Upper lobe of right lung (tissue), 1 donor: ENCODE data around the gene CTNNA3. TPM values are rescaled to one million over a fixed set of nuclear protein-coding genes. Genes with fewer than 3 reads are reported as not detected.

Source experiments
- ATAC-seq: fragments of 200-7000 bp; cut with Tn5 transposase; one replicate; pipeline ENCODE4 v1.9.1; 2020; ENCODE audit warnings: mild to moderate bottlenecking, moderate library complexity
- DNase-seq: peaks from one replicate; pipeline ENCODE4 v3.0.0-alpha.2; 2020
- H3K27ac ChIP-seq: fragments of 200-600 bp; one replicate; pipeline ENCODE4 v1.8.0; 2022
- H3K27me3 ChIP-seq: fragments of 200-600 bp; one replicate; pipeline ENCODE4 v1.8.0; 2022; ENCODE audit warnings: mild to moderate bottlenecking
- H3K36me3 ChIP-seq: fragments of 200-600 bp; one replicate; pipeline ENCODE4 v1.8.0; 2022
- H3K4me1 ChIP-seq: fragments of 200-600 bp; one replicate; pipeline ENCODE4 v1.8.0; 2022
- H3K4me3 ChIP-seq: fragments of 200-600 bp; one replicate; pipeline ENCODE4 v1.8.0; 2022; ENCODE audit warnings: mild to moderate bottlenecking
- H3K9me3 ChIP-seq: fragments of 200-600 bp; one replicate; pipeline ENCODE4 v1.8.0; 2022
- CTCF ChIP-seq: fragments of 200-600 bp; IDR thresholded peaks from one replicate; pipeline ENCODE4 v1.8.0; 2022; ENCODE audit warnings: antibody characterized with exemption
- intact Hi-C: fragments of 100-400 bp; cut with DNase I; formaldehyde crosslinking; loops from one replicate; pipeline ENCODE4 v1.11.0; 2022
- total RNA-seq: library from RNA; stranded (reverse); fragmentation: NEBNext Ultra II Directional; extraction: Animal tissue kit (Norgen Biotek cat#: 25700); gene quantifications from one replicate; pipeline ENCODE4 v1.2.1, GENCODE V29; 2021
- donor health status: DM: no; HTN: yes; CAD: no; lungs with severe emphysema.

The CTNNA3 gene
- total RNA-seq, 1 donor from 2014 or later: 0.67 TPM

GRCh38 chr10:67606572-67606971, 89.4 kb downstream of the CTNNA3 start:
- H3K4me3 ChIP-seq: no peak overlapping the region
- no peaks in the 10 kb centered on the region for H3K9me3 ChIP-seq
- no peak for ATAC-seq
- no peaks in the 10 kb centered on the region for H3K36me3 ChIP-seq
- DNase-seq: no peak
- H3K27ac ChIP-seq: no peak overlapping the region
- H3K4me1 ChIP-seq: no peaks in the 10 kb centered on the region
- TF ChIP-seq CTCF: no peak
- H3K27me3 ChIP-seq: no peaks in the 10 kb centered on the region
- intact Hi-C loops: no loop called here

GRCh38 chr10:67603701-67604100, 92.3 kb downstream of the CTNNA3 start:
- Histone ChIP-seq H3K9me3 (no peaks in the 10 kb centered on the region), H3K4me1 (no peaks in the 10 kb centered on the region), H3K4me3 (no peak overlapping the region), H3K27me3 (no peaks in the 10 kb centered on the region), H3K36me3 (no peaks in the 10 kb centered on the region), H3K27ac (no peak overlapping the region)
- ATAC-seq: no peak
- TF ChIP-seq CTCF: no peak
- no peak for DNase-seq
- intact Hi-C loops: no loop called here

GRCh38 chr10:67603086-67603485, 92.9 kb downstream of the CTNNA3 start:
- H3K9me3 ChIP-seq: no peaks in the 10 kb centered on the region
- DNase-seq (no peak), ATAC-seq (no peak)
- H3K27me3 ChIP-seq: no peaks in the 10 kb centered on the region
- no peak for TF ChIP-seq CTCF
- H3K4me1 ChIP-seq: no peaks in the 10 kb centered on the region
- intact Hi-C loops: no loop called here
- H3K27ac ChIP-seq: no peak overlapping the region
- no peak overlapping the region for H3K4me3 ChIP-seq
- H3K36me3 ChIP-seq: no peaks in the 10 kb centered on the region

GRCh38 chr10:67602268-67602950, 93.6 kb downstream of the CTNNA3 start:
- intact Hi-C loops: no loop called here
- H3K27me3 ChIP-seq: no peaks in the 10 kb centered on the region
- TF ChIP-seq CTCF: no peak
- no peaks in the 10 kb centered on the region for H3K9me3 ChIP-seq
- no peaks in the 10 kb centered on the region for H3K4me1 ChIP-seq
- ATAC-seq: no peak
- no peak for DNase-seq
- no peak overlapping the region for H3K4me3 ChIP-seq
- H3K36me3 ChIP-seq: no peaks in the 10 kb centered on the region
- no peak overlapping the region for H3K27ac ChIP-seq

GRCh38 chr10:67599597-67599996, 96.4 kb downstream of the CTNNA3 start:
- intact Hi-C loops: no loop called here
- Histone ChIP-seq H3K9me3 (no peaks in the 10 kb centered on the region), H3K4me3 (no peak overlapping the region), H3K27me3 (no peaks in the 10 kb centered on the region), H3K4me1 (no peaks in the 10 kb centered on the region), H3K27ac (no peak overlapping the region), H3K36me3 (no peaks in the 10 kb centered on the region)
- no peak for ATAC-seq
- no peak for TF ChIP-seq CTCF
- no peak for DNase-seq

GRCh38 chr10:67596641-67597040, 99.4 kb downstream of the CTNNA3 start:
- no peaks in the 10 kb centered on the region for H3K4me1 ChIP-seq
- no peaks in the 10 kb centered on the region for H3K9me3 ChIP-seq
- H3K27me3 ChIP-seq: no peaks in the 10 kb centered on the region
- no peak for ATAC-seq
- TF ChIP-seq CTCF: no peak
- intact Hi-C loops: no loop called here
- H3K4me3 ChIP-seq: no peak overlapping the region
- DNase-seq: no peak
- H3K27ac ChIP-seq: no peak overlapping the region
- H3K36me3 ChIP-seq: no peaks in the 10 kb centered on the region
